Upper lobe of right lung (tissue), 1 donor: ENCODE measurements around the gene EID2B. TPM values are rescaled to one million over a fixed set of nuclear protein-coding genes. Genes with fewer than 3 reads are reported as not detected.

Source experiments
- ATAC-seq: fragments of 200-7000 bp; cut with Tn5 transposase; one replicate; pipeline ENCODE4 v1.9.1; 2020; ENCODE audit warnings: mild to moderate bottlenecking, moderate library complexity
- DNase-seq: peaks from one replicate; pipeline ENCODE4 v3.0.0-alpha.2; 2020
- H3K27ac ChIP-seq: fragments of 200-600 bp; one replicate; pipeline ENCODE4 v1.8.0; 2022
- H3K27me3 ChIP-seq: fragments of 200-600 bp; one replicate; pipeline ENCODE4 v1.8.0; 2022; ENCODE audit warnings: mild to moderate bottlenecking
- H3K36me3 ChIP-seq: fragments of 200-600 bp; one replicate; pipeline ENCODE4 v1.8.0; 2022
- H3K4me1 ChIP-seq: fragments of 200-600 bp; one replicate; pipeline ENCODE4 v1.8.0; 2022
- H3K4me3 ChIP-seq: fragments of 200-600 bp; one replicate; pipeline ENCODE4 v1.8.0; 2022; ENCODE audit warnings: mild to moderate bottlenecking
- H3K9me3 ChIP-seq: fragments of 200-600 bp; one replicate; pipeline ENCODE4 v1.8.0; 2022
- intact Hi-C: fragments of 100-400 bp; cut with DNase I; formaldehyde crosslinking; loops from one replicate; pipeline ENCODE4 v1.11.0; 2022
- total RNA-seq: library from RNA; stranded (reverse); fragmentation: NEBNext Ultra II Directional; extraction: Animal tissue kit (Norgen Biotek cat#: 25700); gene quantifications from one replicate; pipeline ENCODE4 v1.2.1, GENCODE V29; 2021
- TF ChIP-seq, protein P1 (sequence below): fragments of 200-600 bp; IDR thresholded peaks from one replicate; pipeline ENCODE4 v1.8.0; 2022; ENCODE audit warnings: antibody characterized with exemption
- donor health status: DM: no; HTN: yes; CAD: no; lungs with severe emphysema.

The EID2B gene
- total RNA-seq, 1 donor from 2014 or later = 2.4 TPM

DNA sequence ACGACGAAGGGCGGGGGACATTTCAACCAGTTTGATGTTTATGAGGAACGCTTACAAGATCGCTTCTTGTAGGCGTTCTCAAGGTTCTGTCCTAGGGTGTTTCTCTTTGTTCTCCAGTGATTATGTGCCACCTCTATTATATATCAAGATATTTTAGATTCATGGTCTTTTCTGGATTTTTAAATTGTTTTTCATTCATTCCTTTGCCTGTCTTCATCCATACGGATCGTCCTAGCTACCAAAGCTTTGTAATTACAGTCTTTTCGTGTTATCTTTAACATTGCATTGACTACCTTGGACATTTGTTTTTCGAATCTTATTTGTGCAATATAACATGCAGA lies 7.7 kb upstream of the EID2B start:
- intact Hi-C loops = no loop called here
- no peaks in the 10 kb centered on the region for H3K27me3 ChIP-seq
- ATAC-seq (no peak), DNase-seq (no peak)
- H3K4me3 ChIP-seq = peak overlapping the region; percentile 70
- TF ChIP-seq, protein P1, sequence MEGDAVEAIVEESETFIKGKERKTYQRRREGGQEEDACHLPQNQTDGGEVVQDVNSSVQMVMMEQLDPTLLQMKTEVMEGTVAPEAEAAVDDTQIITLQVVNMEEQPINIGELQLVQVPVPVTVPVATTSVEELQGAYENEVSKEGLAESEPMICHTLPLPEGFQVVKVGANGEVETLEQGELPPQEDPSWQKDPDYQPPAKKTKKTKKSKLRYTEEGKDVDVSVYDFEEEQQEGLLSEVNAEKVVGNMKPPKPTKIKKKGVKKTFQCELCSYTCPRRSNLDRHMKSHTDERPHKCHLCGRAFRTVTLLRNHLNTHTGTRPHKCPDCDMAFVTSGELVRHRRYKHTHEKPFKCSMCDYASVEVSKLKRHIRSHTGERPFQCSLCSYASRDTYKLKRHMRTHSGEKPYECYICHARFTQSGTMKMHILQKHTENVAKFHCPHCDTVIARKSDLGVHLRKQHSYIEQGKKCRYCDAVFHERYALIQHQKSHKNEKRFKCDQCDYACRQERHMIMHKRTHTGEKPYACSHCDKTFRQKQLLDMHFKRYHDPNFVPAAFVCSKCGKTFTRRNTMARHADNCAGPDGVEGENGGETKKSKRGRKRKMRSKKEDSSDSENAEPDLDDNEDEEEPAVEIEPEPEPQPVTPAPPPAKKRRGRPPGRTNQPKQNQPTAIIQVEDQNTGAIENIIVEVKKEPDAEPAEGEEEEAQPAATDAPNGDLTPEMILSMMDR = no peak
- H3K9me3 ChIP-seq = no peaks in the 10 kb centered on the region
- peaks cover 20% of the 10 kb centered on the region for H3K4me1 ChIP-seq
- no peaks in the 10 kb centered on the region for H3K36me3 ChIP-seq
- H3K27ac ChIP-seq = no peak overlapping the region

DNA sequence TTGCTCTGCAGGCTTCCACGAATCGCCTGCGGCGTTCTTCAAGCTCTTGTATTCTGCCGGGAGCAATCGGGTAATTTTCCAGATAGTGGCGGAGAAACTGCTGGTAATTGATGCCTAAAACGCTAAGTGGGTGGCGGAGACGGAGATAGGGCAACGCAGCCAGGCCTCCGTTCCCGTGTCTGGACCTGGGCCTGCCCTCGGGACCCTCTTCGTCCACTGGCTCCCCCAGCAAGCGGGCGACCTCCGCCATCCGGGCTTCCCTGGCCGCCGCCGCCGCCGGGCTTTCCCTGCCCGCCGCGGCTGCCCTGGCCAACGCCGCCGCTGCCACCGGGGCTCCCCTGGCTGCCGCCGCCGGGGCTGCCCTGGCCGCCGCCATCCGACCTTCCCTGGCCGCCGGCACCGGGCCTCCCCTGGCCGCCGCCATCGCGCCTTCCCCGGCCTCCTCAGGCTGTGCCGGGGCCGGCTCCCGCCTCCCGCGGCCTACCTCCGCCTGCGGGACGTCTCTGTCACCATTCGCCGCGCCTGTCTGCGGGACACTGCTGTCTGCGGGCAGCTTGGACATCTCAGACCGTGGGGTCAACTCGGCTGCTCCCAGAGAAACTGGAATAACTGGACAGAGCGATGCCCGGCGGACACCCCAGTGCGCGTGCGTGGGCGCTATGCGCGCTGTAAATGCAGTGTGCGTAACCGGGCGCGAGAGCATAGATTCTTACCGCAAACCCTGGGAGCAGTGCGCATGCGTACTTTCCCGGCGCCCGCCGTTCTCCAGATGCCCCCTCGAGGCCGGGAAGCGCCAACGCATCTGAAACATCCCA lies 7.1 kb upstream of the EID2B start, which contains the start of gene EID2:
TSS of gene EID2 (minus strand) at position 644 of the 815 bp plus-strand sequence. CDS start at position 562, 82 bp downstream.
- peak; percentile 98 for DNase-seq
- Histone ChIP-seq H3K27me3 (no peaks in the 10 kb centered on the region), H3K27ac (peak within 1 kb of the TSS; percentile 91), H3K4me3 (peak within 1 kb of the TSS; percentile 70), H3K4me1 (peaks cover 20% of the 10 kb centered on the region), H3K36me3 (no peaks in the 10 kb centered on the region), H3K9me3 (no peaks in the 10 kb centered on the region)
- ATAC-seq = peak; percentile 98
- intact Hi-C loops = no loop called here
- TF ChIP-seq, protein P1 = peak; percentile 84

GRCh38 chr19:39539165-39539517 lies 6.5 kb upstream of the EID2B start:
- Histone ChIP-seq H3K4me3 (peak overlapping the region; percentile 70), H3K36me3 (no peaks in the 10 kb centered on the region), H3K9me3 (no peaks in the 10 kb centered on the region), H3K27ac (peak overlapping the region; percentile 91), H3K27me3 (no peaks in the 10 kb centered on the region), H3K4me1 (peaks cover 20% of the 10 kb centered on the region)
- DNase-seq = no peak
- intact Hi-C loops = no loop called here
- no peak for ATAC-seq
- TF ChIP-seq, protein P1 = no peak

- no peaks in the 10 kb centered on the region for H3K36me3 ChIP-seq
- intact Hi-C loops = no loop called here
- H3K9me3 ChIP-seq = no peaks in the 10 kb centered on the region
- DNase-seq (no peak), ATAC-seq (no peak)
- H3K27me3 ChIP-seq = no peaks in the 10 kb centered on the region
- H3K27ac ChIP-seq = no peak overlapping the region
- H3K4me3 ChIP-seq = no peak overlapping the region
- peaks cover 25% of the 10 kb centered on the region for H3K4me1 ChIP-seq
- TF ChIP-seq, protein P1 = no peak
Observed at GRCh38 chr19:39533791-39534190, 1.1 kb upstream of the EID2B start.

DNA sequence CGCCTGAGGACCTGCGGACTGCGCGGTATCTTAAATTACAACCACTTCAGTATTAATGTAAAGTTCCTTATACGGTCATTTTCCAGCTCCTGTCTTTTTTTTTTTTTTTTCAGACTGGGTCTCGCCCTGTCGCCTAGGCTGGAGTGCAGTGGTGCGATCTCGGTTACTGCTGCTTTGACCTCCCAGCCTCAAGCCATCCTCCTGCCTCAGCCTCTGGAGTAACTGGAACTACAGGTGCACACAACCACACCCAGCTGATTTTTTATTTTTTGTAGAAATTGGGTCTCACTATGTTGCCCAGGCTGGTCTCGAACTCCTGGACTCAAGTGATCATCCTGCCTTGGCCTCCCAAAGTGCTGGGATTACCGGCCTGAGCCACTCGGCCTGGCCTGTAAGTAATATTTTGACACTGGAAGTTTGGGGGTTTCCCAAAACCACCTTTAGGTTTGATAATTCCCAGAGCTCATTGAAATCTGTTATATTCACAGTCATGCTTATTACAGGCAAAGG lies 406 bp upstream of the EID2B start:
- ATAC-seq (no peak), DNase-seq (no peak)
- intact Hi-C loops = no loop called here
- no peak overlapping the region for H3K27ac ChIP-seq
- no peaks in the 10 kb centered on the region for H3K27me3 ChIP-seq
- H3K36me3 ChIP-seq = no peaks in the 10 kb centered on the region
- H3K9me3 ChIP-seq = no peaks in the 10 kb centered on the region
- peaks cover 18% of the 10 kb centered on the region for H3K4me1 ChIP-seq
- peak overlapping the region; percentile 97 for H3K4me3 ChIP-seq
- TF ChIP-seq, protein P1 = peak; percentile 9
